HG03139 (cell line): ENCODE data around the gene SLC66A2.

ENCODE experiments used
- ATAC-seq: cut with Tn5 transposase; IDR thresholded peaks from one replicate; pipeline ENCODE4 v1.9.1; 2021; ENCODE audit not compliant: unreplicated experiment

Gene SLC66A2

DNA sequence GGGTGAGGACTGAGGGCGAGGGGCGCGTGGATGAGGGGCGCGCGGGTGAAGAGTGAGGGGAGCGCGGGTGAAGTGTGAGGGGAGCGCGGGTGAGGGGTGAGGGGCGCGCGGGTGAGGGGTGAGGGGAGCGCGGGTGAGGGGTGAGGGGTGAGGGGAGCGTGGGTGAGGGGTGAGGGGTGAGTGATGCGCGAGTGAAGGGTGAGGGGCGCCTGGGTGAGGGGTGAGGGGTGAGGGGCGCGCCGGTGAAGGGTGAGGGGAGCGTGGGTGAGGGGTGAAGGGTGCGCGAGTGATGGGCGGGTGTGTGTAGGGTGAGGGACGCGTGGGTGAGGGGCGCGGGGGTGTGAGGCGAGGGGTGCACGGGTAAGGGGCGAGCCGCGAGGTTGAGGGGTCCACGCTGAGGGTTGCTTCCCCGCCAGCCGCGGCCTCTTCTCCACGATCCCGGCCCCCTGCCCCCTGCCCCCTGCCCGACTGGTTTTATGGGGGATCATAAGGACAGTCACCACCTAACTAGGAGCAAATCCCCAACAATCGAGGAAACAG lies 1.1 kb upstream of the SLC66A2 start:
- no peak for ATAC-seq

DNA sequence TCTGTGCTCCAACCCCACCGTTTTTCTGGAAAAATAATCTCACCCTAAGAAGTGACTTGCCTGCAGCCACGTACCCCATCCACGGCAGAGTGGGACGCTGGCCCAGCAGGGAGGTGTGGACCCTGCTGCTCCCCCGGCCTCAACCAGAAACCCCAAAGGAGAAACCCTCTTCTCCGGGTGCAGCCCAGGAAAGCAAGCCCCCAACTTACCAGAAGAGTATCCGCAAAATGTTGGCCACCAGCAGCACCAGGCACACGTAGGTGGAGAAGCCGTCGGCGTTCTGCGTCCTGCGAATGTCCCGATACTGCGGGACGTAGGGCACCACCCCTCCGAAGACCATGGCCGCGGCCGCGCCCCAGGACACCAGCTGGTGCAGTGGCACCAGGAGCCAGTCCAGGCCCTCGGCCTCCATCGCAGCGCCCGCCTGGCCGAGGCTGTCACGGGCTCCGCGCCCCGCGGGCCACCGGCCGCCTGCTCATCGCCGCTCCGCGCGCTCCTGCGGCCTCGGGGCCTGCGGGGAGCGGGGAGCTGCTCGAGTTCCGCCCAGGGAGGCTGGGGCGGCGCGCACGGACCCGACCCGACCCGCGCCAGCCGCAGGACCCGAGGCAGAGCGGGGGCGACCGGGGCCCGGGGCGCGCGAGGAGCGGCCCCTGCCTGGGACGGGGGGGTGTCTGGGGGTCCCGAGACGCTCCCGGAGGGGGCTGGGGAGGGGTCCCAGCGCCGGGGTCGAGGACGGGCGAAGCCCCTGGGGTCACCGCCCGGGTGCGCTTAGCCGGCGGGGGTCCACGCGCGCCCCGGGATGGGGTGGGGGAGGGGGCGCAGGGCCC lies 725 bp downstream of the SLC66A2 start:
- no peak for ATAC-seq

DNA sequence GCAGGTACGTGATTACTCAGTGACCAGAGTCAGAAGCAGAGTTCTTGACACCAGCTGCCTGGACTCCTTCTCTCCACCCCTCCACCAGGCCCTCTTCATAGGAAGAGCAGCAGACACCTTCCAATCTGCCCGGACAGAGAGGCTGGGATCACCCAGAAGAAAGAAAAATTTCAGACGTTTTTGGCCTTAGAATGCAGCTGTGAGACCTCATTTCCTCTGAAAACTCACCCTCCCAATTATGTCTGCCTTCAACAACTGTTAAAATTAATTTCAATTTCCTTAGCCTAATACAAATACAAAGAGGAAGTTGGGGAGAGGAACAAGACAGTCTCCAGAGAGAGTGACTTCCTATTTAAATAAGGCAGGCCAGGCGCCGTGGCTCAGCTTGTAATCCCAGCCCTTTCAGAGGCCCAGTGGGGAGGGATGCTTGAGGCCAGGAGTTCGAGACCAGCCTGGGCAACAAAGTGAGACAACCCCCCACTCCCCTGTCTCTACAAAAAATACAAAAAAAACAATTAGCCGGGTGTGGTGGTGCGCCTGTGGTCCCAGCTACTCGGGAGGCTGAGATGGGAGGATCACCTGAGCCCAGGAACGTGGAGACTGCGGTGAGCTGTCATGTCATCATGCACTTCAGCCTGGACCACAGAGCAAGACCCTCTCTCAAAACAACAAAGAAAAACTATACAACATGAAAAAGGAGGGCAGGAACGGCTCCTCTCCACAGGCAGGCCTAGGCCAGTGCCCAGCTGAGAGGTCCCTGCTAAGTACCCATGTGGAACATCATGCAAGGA lies 1.6 kb downstream of the SLC66A2 start:
- no peak for ATAC-seq

DNA sequence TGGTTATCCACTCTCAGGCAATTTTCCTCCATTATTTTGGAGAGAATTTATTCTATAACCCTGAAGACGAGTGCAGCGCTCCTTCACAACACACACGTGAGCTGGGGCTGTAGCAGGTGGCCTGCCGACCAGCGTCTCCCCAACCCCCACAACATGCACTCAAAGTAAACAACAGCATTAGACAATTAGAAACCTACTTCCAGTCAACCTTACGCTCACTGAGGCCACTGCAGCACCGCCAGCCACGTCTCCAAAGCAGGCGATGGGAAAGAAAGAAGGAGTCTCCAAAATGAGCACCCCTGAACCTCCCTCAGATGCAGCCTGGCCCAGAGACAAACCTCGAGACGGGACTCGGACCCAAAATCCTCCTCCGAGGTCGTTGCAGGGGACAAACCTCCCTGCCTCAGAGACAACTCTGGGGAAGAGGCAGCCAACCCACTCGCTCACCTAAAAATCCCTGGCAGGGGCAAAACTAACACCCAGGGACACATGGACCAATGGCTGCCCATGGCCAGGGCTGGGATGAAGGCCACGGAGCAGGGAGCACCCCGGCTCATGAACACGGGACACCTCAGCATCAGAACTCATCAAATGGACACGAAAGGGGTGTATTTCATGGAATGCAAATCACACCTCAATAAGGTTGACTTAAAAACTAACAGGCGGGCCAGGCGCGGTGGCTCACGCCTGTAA lies 2.6 kb downstream of the SLC66A2 start:
- ATAC-seq, result no peak

DNA sequence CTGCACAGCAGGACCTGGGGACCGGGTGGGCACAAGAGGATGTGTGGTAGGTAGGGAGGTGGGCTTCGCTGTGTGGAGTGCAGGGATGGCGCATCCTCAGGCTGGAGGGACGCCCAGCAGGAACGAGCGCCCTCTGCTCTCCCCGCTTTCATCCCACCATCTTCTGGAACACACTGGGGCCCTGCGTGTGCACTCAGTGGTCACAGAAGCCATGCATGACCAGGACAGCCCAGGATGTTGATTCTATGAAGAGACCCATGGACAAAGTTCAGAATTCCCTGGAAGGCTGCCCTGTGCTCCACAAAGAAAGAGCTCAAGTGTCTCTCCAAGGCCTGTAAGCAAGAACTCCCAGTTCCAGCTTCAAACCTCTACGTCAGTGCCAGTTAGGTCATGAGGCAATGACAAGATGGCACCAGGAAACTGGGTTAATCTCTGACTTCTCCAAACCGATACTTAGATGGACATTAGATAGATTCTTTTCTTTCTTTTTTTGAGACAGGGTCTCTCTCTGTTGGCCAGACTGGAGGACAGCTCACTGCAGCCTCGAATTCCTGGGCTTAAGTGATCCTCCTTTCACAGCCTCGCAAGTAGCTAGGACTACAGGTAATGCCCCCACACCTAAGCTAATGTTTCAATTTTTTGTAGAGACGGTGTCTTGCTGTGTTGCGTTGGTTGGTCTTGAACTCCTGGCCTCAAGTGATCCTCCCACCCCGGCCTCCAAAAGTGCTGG lies 3.4 kb downstream of the SLC66A2 start:
- ATAC-seq, result no peak

DNA sequence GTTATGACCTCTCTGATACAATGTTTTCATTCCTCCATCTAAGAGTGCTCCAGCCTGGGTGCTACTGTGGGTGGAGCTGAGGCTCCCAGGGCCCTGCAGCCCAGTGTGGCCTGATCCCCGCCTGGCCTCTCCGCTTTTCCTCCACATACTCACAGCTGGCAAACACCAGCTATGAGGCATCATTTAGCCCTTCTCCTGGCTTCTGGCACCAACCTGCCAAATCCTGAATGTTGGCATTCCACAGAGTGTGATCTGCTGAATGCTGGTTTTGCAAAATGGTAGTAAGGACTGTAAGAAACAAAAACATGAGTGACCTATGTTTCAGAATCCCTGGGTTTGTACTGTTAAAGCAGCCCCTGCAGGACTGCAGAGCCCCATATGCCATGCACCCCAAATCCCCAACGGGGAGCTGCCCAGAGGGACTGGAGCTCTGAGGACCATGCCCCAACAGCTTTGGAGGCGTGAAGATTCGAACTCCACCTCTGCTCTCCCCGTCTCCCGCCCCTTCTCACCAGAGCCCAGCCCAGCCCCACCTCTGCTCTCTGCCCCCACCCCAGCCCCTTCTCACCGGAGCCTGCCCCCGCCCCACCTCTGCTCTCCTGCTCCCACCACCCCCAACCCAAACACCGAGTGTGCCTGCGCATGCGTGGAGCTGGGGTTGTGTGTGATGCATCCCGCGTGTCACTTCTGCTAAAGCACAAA lies 4.2 kb downstream of the SLC66A2 start:
- no peak for ATAC-seq

DNA sequence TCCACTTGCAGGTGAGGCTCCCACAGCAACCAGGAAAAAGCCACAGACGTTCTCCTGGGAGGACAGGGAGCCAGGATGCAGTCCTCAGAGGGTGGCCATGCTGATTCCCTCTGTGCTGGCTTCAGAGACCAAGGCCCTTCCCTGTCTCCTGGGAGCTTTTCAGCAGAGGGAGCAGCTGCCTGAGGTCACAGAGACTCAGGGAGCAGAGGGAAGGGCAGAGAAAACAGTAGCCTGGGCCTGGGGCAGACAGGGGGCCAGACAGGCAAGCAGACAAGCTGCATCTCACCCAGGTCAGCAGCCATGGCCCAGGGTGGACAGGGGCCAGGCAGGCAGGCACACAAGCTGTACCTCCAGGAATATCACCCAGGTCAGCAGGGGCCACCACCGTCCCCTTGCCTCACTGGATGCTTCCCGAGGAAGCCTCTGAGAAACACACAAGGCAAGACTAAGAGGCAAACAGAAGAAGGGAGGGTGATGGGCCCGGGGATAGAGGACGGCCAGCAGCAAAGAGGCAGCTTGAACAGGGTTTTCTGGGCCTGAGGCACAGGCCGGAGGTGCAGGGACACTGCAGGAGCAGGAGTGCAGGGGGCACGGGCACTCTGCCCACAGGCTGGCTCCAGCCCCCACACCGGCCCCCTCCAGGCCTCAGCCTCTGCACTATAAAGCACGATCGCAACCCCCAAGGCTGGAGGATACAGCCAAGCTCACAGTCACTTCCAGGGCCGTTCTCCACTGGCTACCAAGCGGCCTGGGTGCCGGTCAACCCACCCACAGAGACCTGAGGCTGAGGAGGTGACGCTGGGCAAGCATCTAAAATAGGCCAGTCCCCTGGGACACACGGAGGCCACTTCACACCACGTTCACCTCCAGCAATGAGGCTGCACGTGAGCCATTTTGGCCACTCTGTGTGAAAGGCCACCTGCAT lies 6.1 kb downstream of the SLC66A2 start:
- no peak for ATAC-seq

DNA sequence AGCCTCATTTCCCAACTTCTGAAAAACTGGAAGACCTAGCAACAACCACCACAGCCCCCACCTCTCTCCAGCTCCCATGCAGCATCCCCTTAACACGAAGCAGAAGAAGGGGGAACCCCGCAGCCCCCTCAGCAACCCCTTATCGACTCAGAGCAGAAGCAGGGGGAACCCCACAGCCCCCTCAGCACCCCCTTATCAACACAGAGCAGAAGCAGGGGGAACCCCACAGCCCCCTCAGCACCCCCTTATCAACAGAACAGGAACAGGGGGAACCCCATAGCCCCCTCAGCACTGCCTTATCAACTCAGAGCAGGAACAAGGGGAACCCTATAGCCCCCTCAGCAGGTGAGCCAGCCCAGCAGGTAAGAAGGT lies 6.7 kb downstream of the SLC66A2 start:
- ATAC-seq, result no peak

DNA sequence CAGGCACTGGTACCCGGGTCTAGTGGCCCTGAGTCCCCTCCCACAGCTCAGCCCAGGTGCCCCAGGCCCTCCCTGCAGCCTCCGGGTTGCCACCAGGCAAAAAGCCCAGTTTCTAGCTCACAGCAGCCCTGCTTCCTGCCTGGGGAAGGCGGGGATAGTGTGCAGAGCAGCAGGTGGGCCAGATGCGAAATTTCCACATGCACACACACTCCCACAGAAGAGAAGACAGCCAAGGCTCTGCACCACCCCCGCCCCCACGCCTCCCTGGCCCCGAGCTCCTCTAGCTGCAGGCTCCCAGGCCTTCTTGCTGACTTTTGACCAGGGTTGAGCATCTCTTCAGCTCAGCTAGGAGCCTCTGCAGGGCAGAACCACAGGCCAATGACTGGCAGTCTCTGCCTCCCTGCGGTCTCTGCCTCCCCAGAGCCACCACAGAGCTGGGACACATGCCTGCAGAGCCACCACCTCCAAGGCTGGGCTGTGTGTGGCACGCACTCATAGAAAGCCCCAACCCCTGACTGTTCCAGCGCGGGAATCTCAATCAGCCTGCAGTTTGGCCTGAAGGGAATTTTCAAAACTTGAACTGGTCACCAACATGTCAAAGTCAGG lies 7.2 kb downstream of the SLC66A2 start:
- no peak for ATAC-seq

DNA sequence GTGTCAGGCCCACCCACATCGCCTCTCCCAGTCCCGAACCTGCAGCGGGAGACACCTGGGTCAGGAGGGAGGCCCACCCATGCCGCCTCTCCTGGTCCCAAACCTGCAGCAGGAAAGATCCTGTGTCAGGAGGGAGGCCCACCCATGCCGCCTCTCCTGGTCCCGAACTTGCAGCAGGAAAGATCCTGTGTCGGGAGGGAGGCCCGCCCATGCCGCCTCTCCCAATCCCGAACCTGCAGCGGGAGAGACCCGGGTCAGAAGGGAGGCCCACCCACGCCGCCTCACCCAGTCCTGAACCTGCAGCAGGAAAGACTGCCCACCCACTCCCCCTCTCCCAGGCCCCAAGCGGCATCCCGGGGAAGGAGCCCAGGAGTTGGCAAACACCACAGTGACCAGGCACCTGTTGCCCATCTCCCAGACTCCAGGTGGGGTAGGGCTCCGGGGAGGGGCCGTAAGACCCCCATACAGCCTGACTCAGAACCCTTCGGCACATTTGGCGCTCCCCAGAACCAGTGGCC lies 7.8 kb downstream of the SLC66A2 start:
- ATAC-seq, result no peak

DNA sequence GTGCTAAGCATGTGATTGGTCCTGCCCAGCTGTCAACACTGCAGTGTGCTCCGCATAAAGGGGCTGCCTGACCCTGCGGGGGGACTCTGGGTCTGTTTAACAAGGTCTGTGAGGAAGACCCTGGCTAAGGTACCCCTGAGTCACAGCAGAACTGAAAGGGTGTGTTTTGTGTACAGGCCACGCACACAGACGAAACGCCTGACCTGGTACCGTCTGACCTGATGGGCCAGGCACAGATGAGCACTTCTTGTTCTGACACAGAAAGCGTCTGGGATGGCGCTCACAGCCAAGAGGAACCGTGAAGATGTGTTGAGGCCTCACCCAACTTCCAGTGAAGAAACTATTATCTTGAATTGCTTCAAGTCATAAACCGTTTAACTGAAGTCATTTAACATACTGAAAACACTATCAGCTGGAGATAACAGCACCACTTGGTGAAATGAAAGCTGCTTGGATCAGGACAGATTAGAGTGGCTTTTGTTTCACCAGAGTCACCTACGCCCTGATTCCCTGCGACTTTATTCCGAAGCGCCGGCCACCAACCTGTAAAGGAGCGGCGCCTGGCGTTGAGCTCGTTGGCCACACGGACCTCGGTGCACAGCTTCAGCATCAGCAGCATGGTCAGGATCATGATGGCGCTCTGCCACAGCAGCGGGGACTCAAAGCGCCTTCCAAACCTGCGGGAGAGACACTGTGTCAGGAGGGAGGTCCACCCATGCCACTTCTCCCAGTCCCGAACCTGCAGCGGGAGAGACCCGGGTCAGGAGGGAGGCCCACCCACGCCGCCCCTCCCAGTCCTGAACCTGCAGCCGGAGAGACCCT lies 8.5 kb downstream of the SLC66A2 start:
- ATAC-seq, result no peak

DNA sequence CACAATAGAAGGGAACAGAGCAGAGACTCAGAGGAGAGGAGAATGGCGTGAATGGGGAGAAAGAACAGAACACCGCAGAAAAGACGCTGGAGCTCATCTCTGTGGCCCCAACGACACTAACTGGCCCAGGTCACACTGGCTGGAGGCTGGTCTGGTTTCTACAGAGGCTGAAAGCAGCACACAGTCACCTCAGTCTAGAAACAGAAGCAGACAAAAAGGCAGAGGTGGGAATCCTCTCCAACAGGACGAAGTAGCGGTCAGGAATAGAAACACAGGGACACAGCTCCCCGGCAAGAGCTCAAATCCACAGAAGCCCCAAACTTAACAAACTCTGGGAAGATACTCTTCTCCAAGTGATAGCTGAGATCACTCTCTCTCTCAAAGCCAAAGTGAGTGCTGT lies 9.2 kb downstream of the SLC66A2 start:
- no peak for ATAC-seq

DNA sequence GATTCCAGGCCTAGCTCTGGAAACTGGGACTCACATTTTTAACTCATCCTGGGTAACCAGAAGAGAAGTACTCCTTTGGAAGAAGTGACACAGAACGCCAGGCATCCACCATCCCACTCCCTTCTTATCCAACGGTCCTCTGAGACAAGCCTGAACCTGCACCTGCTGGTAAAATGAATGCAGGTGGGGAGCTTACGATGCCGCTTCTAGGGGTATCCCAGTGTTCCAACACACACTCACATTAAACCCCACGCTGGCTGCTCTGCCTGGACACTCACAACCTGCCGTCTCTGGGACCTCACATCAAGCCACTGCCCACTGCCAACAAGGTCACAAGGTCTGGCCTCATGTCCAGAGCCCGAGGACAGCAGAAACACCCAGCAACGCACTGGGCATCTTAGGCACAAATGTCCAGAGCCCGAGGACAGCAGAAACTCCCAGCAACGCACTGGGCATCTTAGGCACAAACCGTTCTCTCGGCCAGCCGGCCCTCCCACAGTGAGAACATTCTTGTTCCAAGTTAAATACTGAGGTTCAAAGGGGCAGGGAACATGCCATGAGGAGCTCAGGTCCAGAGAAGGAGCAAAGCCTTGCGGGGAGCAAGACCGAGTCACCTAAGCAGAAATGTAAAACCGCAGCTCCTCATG lies 9.9 kb downstream of the SLC66A2 start:
- ATAC-seq, result no peak

DNA sequence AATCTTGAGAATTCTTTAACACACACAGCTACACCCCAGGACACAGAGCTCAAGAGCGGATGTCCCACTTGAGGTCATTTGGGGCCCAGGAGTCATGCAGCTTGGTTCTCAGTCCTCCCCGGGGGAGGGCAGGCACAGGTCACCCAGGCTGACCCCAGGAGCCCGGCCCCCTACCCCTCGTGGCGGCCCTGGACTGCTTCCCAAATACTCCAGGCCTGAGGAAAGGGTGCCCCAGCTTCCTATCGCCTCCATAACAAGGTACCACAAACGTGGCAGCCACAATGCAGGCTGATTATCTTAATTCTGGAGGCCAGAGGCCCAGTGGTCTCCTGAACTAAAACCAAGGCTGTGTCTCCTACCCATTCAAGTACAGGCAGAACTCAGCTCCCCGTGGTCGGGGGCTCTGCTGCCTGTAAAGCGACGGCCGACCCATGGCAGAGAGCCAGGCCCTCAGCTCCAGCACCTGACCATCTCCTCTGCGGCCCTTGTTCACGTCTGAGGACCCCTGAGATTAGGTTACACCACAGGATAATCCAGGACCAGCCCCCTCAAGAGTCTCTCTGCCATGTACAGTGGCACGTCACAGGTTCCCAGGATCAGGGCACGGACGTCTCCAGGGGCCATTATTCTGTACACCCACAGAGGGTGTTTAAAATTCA lies 10.5 kb downstream of the SLC66A2 start:
- no peak for ATAC-seq

DNA sequence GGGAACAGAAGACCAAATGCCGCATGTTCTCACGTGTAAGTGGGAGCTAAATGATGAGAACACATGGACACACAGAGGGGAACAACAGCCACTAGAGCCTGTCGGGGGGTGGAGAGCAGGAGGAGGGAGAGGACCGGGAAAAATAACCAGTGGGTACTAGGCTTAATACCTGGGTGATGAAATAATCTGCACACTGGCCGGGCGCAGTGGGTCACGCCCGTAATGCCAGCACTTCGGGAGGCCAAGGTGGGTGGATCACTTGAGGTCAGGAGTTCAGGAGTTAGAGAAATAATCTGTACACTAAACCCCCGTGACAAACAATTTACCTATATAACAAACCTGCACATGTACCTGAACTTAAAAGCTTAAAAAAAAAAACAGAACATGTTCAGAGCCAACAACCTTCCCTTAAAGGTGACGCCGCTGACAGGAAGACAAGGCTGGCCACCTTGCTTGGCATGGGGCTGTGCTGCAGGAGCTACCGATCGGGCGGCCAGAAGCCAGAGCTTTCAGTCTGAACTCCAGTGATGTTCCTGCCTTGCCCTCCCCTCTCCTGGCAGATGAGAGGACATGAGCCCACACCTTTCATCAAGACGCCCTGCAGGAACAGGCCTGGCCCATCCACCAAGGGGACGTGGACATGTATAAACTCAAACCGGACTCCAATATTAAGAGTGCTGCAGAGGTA lies 11.2 kb downstream of the SLC66A2 start:
- ATAC-seq, result no peak

DNA sequence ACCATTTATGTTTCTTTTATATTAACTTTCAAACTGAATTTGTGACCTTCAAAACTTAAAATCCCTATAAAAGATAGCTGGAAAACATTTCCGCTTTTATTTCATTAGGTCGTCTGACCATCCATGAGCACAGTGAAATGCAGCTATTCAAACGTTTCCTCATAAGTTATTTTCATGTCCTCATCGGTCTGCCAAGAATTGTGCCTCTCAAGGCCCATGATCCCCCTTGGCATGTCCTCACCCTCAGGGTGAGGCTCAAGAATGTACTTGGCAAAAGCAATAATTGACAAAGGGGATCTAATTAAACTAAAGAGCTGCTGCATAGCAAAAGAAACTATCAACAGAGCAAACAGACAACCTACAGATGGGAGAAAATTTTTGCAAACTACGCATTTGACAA lies 12.4 kb downstream of the SLC66A2 start:
- ATAC-seq, result no peak
